Caco-2 (cell line): Measurements from ENCODE around the gene FUT6. TPM values are rescaled to one million over a fixed set of nuclear protein-coding genes. Genes with fewer than 3 reads are reported as not detected.

ENCODE experiments used
- BruUV-seq: library from RNA; stranded (reverse); fragments of 400-500 nt; replicated peaks from 2 replicates; lab custom pipeline; 2021; lab: Mats Ljungman, UMichigan
- CTCF ChIA-PET: fragments of 300-600 bp; sonication (Branson Sonifier 250); formaldehyde crosslinking; loops from one replicate; lab custom pipeline; 2022; ENCODE audit warnings: antibody characterized with exemption; lab: Charles Lee
- POLR2A ChIA-PET: fragments of 300-600 bp; sonication (Branson Sonifier 250); formaldehyde crosslinking; loops from one replicate; lab custom pipeline; 2022; ENCODE audit warnings: antibody characterized with exemption; lab: Charles Lee
- DNase-seq, 2 experiments: peaks; one replicate each; pipeline versions ENCODE4 v3.0.0 to v3.0.0-alpha.2; 2020 to 2022
- H3K27me3 ChIP-seq: replicated peaks from 2 replicates; pipeline ENCODE4 v1.6.0; 2011; ENCODE audit warnings: low read length; ENCODE audit not compliant: control insufficient read depth, insufficient read depth
- H3K36me3 ChIP-seq: 2 replicates; pipeline ENCODE4 v1.5.1; 2011; ENCODE audit warnings: low read length; ENCODE audit not compliant: control insufficient read depth, insufficient read depth
- H3K4me1 ChIP-seq: fragments of 250-450 bp; sonication (Bioruptor Pico); 2 replicates; pipeline ENCODE4 v1.5.1; 2020; ENCODE audit warnings: mild to moderate bottlenecking
- H3K4me3 ChIP-seq: 2 replicates; pipeline ENCODE4 v1.5.1; 2011; ENCODE audit warnings: low read depth, mild to moderate bottlenecking, control low read depth, low read length
- H3K9me3 ChIP-seq: fragments of 250-450 bp; sonication (Bioruptor Pico); 2 replicates; pipeline ENCODE4 v1.5.1; 2020; ENCODE audit warnings: mild to moderate bottlenecking, moderate library complexity
- H3K27ac Mint-ChIP-seq: one replicate; pipeline ENCODE4 v1.8.0; 2022; ENCODE audit warnings: mixed read lengths; ENCODE audit not compliant: unreplicated experiment
- H3K27me3 Mint-ChIP-seq: one replicate; pipeline ENCODE4 v1.8.0; 2022; ENCODE audit warnings: mixed read lengths; ENCODE audit not compliant: insufficient read depth, unreplicated experiment
- H3K36me3 Mint-ChIP-seq: one replicate; pipeline ENCODE4 v1.8.0; 2022; ENCODE audit warnings: mild to moderate bottlenecking, mixed read lengths; ENCODE audit not compliant: insufficient read depth, unreplicated experiment
- H3K4me1 Mint-ChIP-seq: one replicate; pipeline ENCODE4 v1.8.0; 2022; ENCODE audit warnings: low read depth, mixed read lengths; ENCODE audit not compliant: unreplicated experiment
- H3K4me3 Mint-ChIP-seq: one replicate; pipeline ENCODE4 v1.8.0; 2022; ENCODE audit warnings: mild to moderate bottlenecking, moderate library complexity, mixed read lengths; ENCODE audit not compliant: unreplicated experiment
- H3K9me3 Mint-ChIP-seq: one replicate; pipeline ENCODE4 v1.8.0; 2022; ENCODE audit warnings: mixed read lengths; ENCODE audit not compliant: unreplicated experiment
- intact Hi-C: fragments of 100-400 bp; cut with micrococcal nuclease; formaldehyde crosslinking; loops from one replicate; pipeline ENCODE4 v1.10.0; 2022; ENCODE audit not compliant: unreplicated experiment
- total RNA-seq: library from RNA; stranded (reverse); gene quantifications from 2 replicates; pipeline ENCODE4 v1.2.3, GENCODE V29; 2022
- TF ChIP-seq, protein P1 (sequence below), 2 experiments: fragments of 200-600 bp in 1 of 2; IDR thresholded peaks; 1 replicate in 1 of 2; 2 replicates in 1 of 2; pipeline versions ENCODE4 v1.5.1 to v1.8.0; 2011 to 2022; ENCODE audit warnings: antibody characterized with exemption in 1 of 2, control low read depth in 1 of 2, inconsistent platforms in 1 of 2, low read depth in 1 of 2, low read length in 1 of 2, mild to moderate bottlenecking in 1 of 2, moderate library complexity in 1 of 2; ENCODE audit not compliant: insufficient read depth in 1 of 2, severe bottlenecking in 1 of 2, unreplicated experiment in 1 of 2

FUT6 gene
- total RNA-seq, 1 experiment from 2014 or later = not detected

DNA sequence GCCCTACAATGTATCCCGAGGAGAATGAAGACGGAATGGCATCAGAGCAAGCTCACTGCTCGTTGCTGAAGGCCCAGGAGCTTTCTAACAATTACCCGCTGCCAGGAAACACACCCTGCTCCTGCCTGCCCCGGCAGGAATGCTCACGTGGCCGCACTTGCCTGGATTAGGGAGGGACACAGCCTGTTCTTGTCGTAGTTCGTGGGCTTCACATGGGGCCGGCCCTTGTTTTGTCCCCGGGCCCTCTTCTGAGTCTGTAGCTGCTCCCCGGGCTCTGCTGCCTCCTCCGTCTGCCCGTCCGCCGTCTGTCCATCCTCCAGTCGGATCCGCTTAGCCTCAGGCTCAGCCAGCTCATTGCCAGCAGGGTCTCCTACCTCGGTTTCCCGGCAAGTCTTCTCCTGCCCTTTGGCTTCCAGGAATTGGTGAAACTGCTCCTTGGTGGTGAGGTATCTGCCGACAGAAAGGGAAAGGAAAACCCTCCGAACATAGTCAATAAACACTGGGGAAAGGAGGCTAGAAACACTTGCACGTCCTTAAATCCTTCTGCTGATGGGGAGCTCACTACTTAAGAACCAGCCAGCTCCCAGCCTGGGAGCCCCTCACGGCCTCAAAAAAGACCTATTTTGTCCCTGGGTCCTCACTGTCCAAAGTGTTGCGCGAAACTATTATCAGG is 49.5 kb downstream of the FUT6 start:
- no peaks in the 10 kb centered on the region for H3K9me3 Mint-ChIP-seq
- no peaks in the 10 kb centered on the region for H3K4me1 ChIP-seq
- DNase-seq = no peak
- intact Hi-C loops = loop anchor here (1.0 to 5.0 kb wide), 3 partner anchors 17 to 110 kb away; partner anchors contain the start of genes CATSPERD, LONP1 and MICOS13
- peak overlapping the region; percentile 100 for H3K27ac Mint-ChIP-seq
- no peaks in the 10 kb centered on the region for H3K4me1 Mint-ChIP-seq
- no peaks in the 10 kb centered on the region for H3K9me3 ChIP-seq
- peaks cover 54% of the 10 kb centered on the region for H3K36me3 Mint-ChIP-seq
- TF ChIP-seq, protein P1, sequence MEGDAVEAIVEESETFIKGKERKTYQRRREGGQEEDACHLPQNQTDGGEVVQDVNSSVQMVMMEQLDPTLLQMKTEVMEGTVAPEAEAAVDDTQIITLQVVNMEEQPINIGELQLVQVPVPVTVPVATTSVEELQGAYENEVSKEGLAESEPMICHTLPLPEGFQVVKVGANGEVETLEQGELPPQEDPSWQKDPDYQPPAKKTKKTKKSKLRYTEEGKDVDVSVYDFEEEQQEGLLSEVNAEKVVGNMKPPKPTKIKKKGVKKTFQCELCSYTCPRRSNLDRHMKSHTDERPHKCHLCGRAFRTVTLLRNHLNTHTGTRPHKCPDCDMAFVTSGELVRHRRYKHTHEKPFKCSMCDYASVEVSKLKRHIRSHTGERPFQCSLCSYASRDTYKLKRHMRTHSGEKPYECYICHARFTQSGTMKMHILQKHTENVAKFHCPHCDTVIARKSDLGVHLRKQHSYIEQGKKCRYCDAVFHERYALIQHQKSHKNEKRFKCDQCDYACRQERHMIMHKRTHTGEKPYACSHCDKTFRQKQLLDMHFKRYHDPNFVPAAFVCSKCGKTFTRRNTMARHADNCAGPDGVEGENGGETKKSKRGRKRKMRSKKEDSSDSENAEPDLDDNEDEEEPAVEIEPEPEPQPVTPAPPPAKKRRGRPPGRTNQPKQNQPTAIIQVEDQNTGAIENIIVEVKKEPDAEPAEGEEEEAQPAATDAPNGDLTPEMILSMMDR (IDR thresholded peaks at IDR 0.05; ENCODE audit: insufficient read depth in 1 of 2, low read depth in 1 of 2, low read length in 1 of 2, severe bottlenecking in 1 of 2, unreplicated experiment in 1 of 2) = no peak
- H3K27me3 ChIP-seq = no peaks in the 10 kb centered on the region
- H3K4me3 Mint-ChIP-seq = peak overlapping the region; percentile 98
- ChIA-PET POLR2A (interaction anchor here (0.5 kb wide), 1 partner anchor 16 kb away, joined by 4 read pairs; no protein-coding TSS in a partner anchor), CTCF (interaction anchor here (0.5 to 1.9 kb wide), 2 partner anchors 12 to 14 kb away, joined by 4 to 11 read pairs; no protein-coding TSS in a partner anchor)
- peak overlapping the region; percentile 86 for H3K4me3 ChIP-seq
- H3K27me3 Mint-ChIP-seq = no peaks in the 10 kb centered on the region
- peaks cover 4% of the 10 kb centered on the region; the same call in 1 of the 2 replicates for H3K36me3 ChIP-seq
- no TSS peak for BruUV-seq

DNA sequence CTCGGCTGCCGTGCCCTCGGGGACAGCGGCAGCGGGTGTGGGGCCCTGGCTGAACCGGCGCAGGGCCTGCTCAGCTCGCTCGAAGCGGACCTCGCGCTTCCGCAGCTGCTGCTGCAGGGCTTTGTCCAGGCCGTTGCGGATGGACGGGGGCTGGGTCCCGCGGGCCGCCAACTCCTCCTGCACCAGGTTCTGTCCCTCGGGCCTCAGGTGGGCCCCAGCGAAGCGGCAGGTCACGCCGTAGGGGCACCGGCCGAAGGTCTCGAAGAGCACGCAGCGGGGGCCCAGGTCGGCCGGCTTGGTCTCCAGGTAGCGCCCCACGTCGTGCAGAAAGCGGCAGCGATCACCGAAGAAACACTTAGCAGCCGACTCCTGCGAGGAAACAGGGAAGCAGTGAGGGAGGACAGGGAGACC is 50.1 kb downstream of the FUT6 start:
- DNase-seq = no peak
- H3K36me3 ChIP-seq = peaks cover 4% of the 10 kb centered on the region; the same call in 1 of the 2 replicates
- no TSS peak for BruUV-seq
- no peaks in the 10 kb centered on the region for H3K4me1 ChIP-seq
- Mint-ChIP-seq H3K27me3 (no peaks in the 10 kb centered on the region), H3K9me3 (no peaks in the 10 kb centered on the region), H3K4me1 (no peaks in the 10 kb centered on the region), H3K4me3 (no peak overlapping the region), H3K36me3 (peaks cover 54% of the 10 kb centered on the region), H3K27ac (no peak overlapping the region)
- H3K27me3 ChIP-seq = no peaks in the 10 kb centered on the region
- ChIA-PET POLR2A (no interaction called here), CTCF (no interaction called here)
- TF ChIP-seq, protein P1 (IDR thresholded peaks at IDR 0.05; ENCODE audit: insufficient read depth in 1 of 2, low read depth in 1 of 2, low read length in 1 of 2, severe bottlenecking in 1 of 2, unreplicated experiment in 1 of 2) = no peak
- no peak overlapping the region for H3K4me3 ChIP-seq
- intact Hi-C loops = no loop called here
- H3K9me3 ChIP-seq = no peaks in the 10 kb centered on the region

DNA sequence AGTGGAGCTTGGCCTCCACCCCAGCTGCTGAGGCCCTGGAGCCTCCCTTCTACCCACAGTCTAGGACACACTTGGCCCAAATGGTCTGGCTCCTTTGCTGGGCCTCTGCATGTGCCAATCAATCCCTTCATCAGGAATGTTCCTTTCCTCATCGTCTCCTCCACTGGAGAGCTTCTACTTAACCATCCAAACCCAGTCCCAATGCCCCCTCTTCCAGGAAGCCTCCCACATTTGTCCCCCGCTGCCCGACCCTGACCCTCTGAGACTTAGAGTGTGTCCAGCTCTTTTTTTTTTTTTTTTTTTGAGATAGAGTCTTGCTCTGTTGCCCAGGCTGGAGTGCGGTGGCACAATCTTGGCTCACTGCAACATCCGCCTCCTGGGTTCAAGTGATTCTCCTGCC is 51.1 kb downstream of the FUT6 start:
- intact Hi-C loops = no loop called here
- Histone ChIP-seq H3K4me1 (no peaks in the 10 kb centered on the region), H3K9me3 (no peaks in the 10 kb centered on the region), H3K4me3 (no peak overlapping the region), H3K27me3 (no peaks in the 10 kb centered on the region), H3K36me3 (peaks cover 4% of the 10 kb centered on the region; the same call in 1 of the 2 replicates)
- H3K36me3 Mint-ChIP-seq = peaks cover 54% of the 10 kb centered on the region
- ChIA-PET CTCF (no interaction called here), POLR2A (no interaction called here)
- H3K4me1 Mint-ChIP-seq = no peaks in the 10 kb centered on the region
- no TSS peak for BruUV-seq
- H3K27me3 Mint-ChIP-seq = no peaks in the 10 kb centered on the region
- TF ChIP-seq, protein P1 (IDR thresholded peaks at IDR 0.05; ENCODE audit: insufficient read depth in 1 of 2, low read depth in 1 of 2, low read length in 1 of 2, severe bottlenecking in 1 of 2, unreplicated experiment in 1 of 2) = no peak
- no peak overlapping the region for H3K4me3 Mint-ChIP-seq
- no peak for DNase-seq
- H3K9me3 Mint-ChIP-seq = no peaks in the 10 kb centered on the region
- no peak overlapping the region for H3K27ac Mint-ChIP-seq
